ENCODE results near the gene GORAB.

GORAB gene

GRCh38 chr1:170538687-170539086 is 6.7 kb downstream of the GORAB start:
- DNase-seq: no peak

GRCh38 chr1:170539154-170539553 is 7.2 kb downstream of the GORAB start:
- DNase-seq: no peak

GRCh38 chr1:170544624-170545023 is 12.7 kb downstream of the GORAB start:
- peak; percentile 20 for DNase-seq

- no peak for DNase-seq
Measured at GRCh38 chr1:170545476-170545875, 13.5 kb downstream of the GORAB start.

GRCh38 chr1:170547255-170547654 is 15.3 kb downstream of the GORAB start:
- no peak for DNase-seq

GRCh38 chr1:170548497-170548896 is 16.5 kb downstream of the GORAB start:
- DNase-seq: no peak

- DNase-seq: no peak
Measured at GRCh38 chr1:170555370-170555769, 23.4 kb downstream of the GORAB start.

GRCh38 chr1:170556917-170557316 is 25.0 kb downstream of the GORAB start:
- DNase-seq: no peak

GRCh38 chr1:170558731-170559130 is 26.8 kb downstream of the GORAB start:
- no peak for DNase-seq

GRCh38 chr1:170559166-170559565 is 27.2 kb downstream of the GORAB start:
- DNase-seq: no peak

GRCh38 chr1:170560681-170561285 is 28.8 kb downstream of the GORAB start:
- no peak for DNase-seq

- no peak for DNase-seq
Measured at GRCh38 chr1:170562646-170563338, 30.8 kb downstream of the GORAB start.

- no peak for DNase-seq
Measured at GRCh38 chr1:170567214-170567613, 35.2 kb downstream of the GORAB start.

- DNase-seq: no peak
Measured at GRCh38 chr1:170568197-170568596, 36.2 kb downstream of the GORAB start.

GRCh38 chr1:170576980-170577379 is 45.0 kb downstream of the GORAB start:
- no peak for DNase-seq

- no peak for DNase-seq
Measured at GRCh38 chr1:170578359-170578758, 46.4 kb downstream of the GORAB start.

- DNase-seq: no peak
Measured at GRCh38 chr1:170580636-170581440, 48.9 kb downstream of the GORAB start.

- no peak for DNase-seq
Measured at GRCh38 chr1:170583186-170583585, 51.2 kb downstream of the GORAB start.

GRCh38 chr1:170586321-170587252 is 54.6 kb downstream of the GORAB start:
- DNase-seq: no peak

GRCh38 chr1:170587253-170587593 is 55.3 kb downstream of the GORAB start:
- DNase-seq: no peak

GRCh38 chr1:170590921-170591705 is 59.1 kb downstream of the GORAB start:
- no peak for DNase-seq

GRCh38 chr1:170592591-170593111 is 60.7 kb downstream of the GORAB start:
- no peak for DNase-seq

Measured in NCI-H345 (cell line).